ENCODE measurements around the gene MIDN.
A peak's percentile ranks its signal among the peaks of the same experiment; 100 is the strongest.
"Not testable (repeated sequence)": the region's sequence is repeated elsewhere in the genome, so short reads cannot be mapped to it uniquely, and the experiment has no call there.

Gene MIDN

GRCh38 chr19:1304197-1304924, 56.0 kb downstream of the MIDN start:
- no peaks in the 10 kb centered on the region for H3K4me1 ChIP-seq
- H3K36me3 ChIP-seq: no peaks in the 10 kb centered on the region
- H3K9me3 ChIP-seq: no peaks in the 10 kb centered on the region
- TF ChIP-seq CTCF (IDR thresholded peaks at IDR 0.05; ENCODE audit: low read depth, low read length): no peak
- no peak overlapping the region for H3K4me3 ChIP-seq (ENCODE audit: low read depth, low read length)
- H3K27me3 ChIP-seq: no peaks in the 10 kb centered on the region
- DNase-seq: no peak

- not testable (repeated sequence) for H3K27me3 ChIP-seq; H3K9me3 ChIP-seq; H3K36me3 ChIP-seq; H3K4me3 ChIP-seq (ENCODE audit: low read depth, low read length); DNase-seq; H3K4me1 ChIP-seq
Observed at GRCh38 chr19:1305354-1305753, 57.0 kb downstream of the MIDN start.

GRCh38 chr19:1307320-1307719, 58.9 kb downstream of the MIDN start:
- TF ChIP-seq CTCF (IDR thresholded peaks at IDR 0.05; ENCODE audit: low read depth, low read length): no peak
- no peak for DNase-seq
- Histone ChIP-seq H3K4me3 (ENCODE audit: low read depth, low read length) (no peak overlapping the region), H3K9me3 (no peaks in the 10 kb centered on the region), H3K27me3 (no peaks in the 10 kb centered on the region), H3K36me3 (no peaks in the 10 kb centered on the region), H3K4me1 (no peaks in the 10 kb centered on the region)

GRCh38 chr19:1307755-1308303, 59.4 kb downstream of the MIDN start:
- no peak overlapping the region for H3K4me3 ChIP-seq (ENCODE audit: low read depth, low read length)
- no peaks in the 10 kb centered on the region for H3K9me3 ChIP-seq
- DNase-seq: no peak
- no peaks in the 10 kb centered on the region for H3K27me3 ChIP-seq
- no peak for TF ChIP-seq CTCF (IDR thresholded peaks at IDR 0.05; ENCODE audit: low read depth, low read length)
- no peaks in the 10 kb centered on the region for H3K36me3 ChIP-seq
- no peaks in the 10 kb centered on the region for H3K4me1 ChIP-seq

GRCh38 chr19:1308718-1309117, 60.3 kb downstream of the MIDN start:
- Histone ChIP-seq H3K27me3 (no peaks in the 10 kb centered on the region), H3K4me1 (peaks cover 5% of the 10 kb centered on the region), H3K4me3 (ENCODE audit: low read depth, low read length) (no peak overlapping the region), H3K36me3 (no peaks in the 10 kb centered on the region), H3K9me3 (no peaks in the 10 kb centered on the region)
- peak; percentile 32 for DNase-seq
- TF ChIP-seq CTCF (IDR thresholded peaks at IDR 0.05; ENCODE audit: low read depth, low read length): no peak

All from BE2C (cell line).